ENCODE results near the gene ASB18.

GRCh38 chr2:236271851-236272250 is 7.6 kb upstream of the ASB18 start:
- TF ChIP-seq CTCF (IDR thresholded peaks at IDR 0.05; ENCODE audit: low read depth, low read length) (no peak), EZH2phosphoT487 (IDR thresholded peaks at IDR 0.05; ENCODE audit: low read depth) (no peak)

All from OCI-LY3 (cell line).